H9 (cell line): ENCODE measurements around the gene PTGER2. TPM values are rescaled to one million over a fixed set of nuclear protein-coding genes. Genes with fewer than 3 reads are reported as not detected.

ENCODE experiments used
- DNase-seq: peaks from one replicate; pipeline ENCODE4 v3.0.0-alpha.2; 2017
- H2AFZ ChIP-seq: one replicate; pipeline ENCODE4 v1.6.1; 2013; ENCODE audit warnings: mild to moderate bottlenecking, low read length, control low read depth, moderate library complexity
- H2AK5ac ChIP-seq: 2 replicates; pipeline ENCODE4 v1.6.1; 2013; ENCODE audit warnings: low read length, control low read depth, mixed read lengths; ENCODE audit not compliant: insufficient read length
- H2BK120ac ChIP-seq: one replicate; pipeline ENCODE4 v1.6.1; 2013; ENCODE audit warnings: low read depth, mild to moderate bottlenecking, low read length, control low read depth, inconsistent platforms; ENCODE audit not compliant: poor library complexity, severe bottlenecking
- H2BK12ac ChIP-seq: 2 replicates; pipeline ENCODE4 v1.6.1; 2013; ENCODE audit warnings: low read length, control low read depth, mixed read lengths, low read depth; ENCODE audit not compliant: insufficient read length
- H2BK15ac ChIP-seq: 2 replicates; pipeline ENCODE4 v1.6.1; 2013; ENCODE audit warnings: low read depth, low read length, control low read depth
- H2BK20ac ChIP-seq: one replicate; pipeline ENCODE4 v1.6.1; 2013; ENCODE audit warnings: low read depth, mild to moderate bottlenecking, low read length, control low read depth, inconsistent platforms; ENCODE audit not compliant: poor library complexity, severe bottlenecking
- H2BK5ac ChIP-seq: 2 replicates; pipeline ENCODE4 v1.6.1; 2013; ENCODE audit warnings: low read length, control low read depth, mixed read lengths; ENCODE audit not compliant: insufficient read length
- H3K14ac ChIP-seq: 2 replicates; pipeline ENCODE4 v1.6.1; 2013; ENCODE audit warnings: low read length, control low read depth; ENCODE audit not compliant: insufficient read depth
- H3K18ac ChIP-seq: 2 replicates; pipeline ENCODE4 v1.6.1; 2013; ENCODE audit warnings: low read depth, mild to moderate bottlenecking, mixed read lengths, low read length, control low read depth; ENCODE audit not compliant: insufficient read length
- H3K23ac ChIP-seq: 2 replicates; pipeline ENCODE4 v1.6.1; 2013; ENCODE audit warnings: low read length, control low read depth, mixed read lengths, low read depth; ENCODE audit not compliant: insufficient read length
- H3K23me2 ChIP-seq: 2 replicates; pipeline ENCODE4 v1.6.1; 2013; ENCODE audit warnings: low read depth, mild to moderate bottlenecking, mixed read lengths, low read length, control low read depth; ENCODE audit not compliant: insufficient read length, poor library complexity, severe bottlenecking
- H3K27ac ChIP-seq: 2 replicates; pipeline ENCODE4 v1.5.1; 2013; ENCODE audit warnings: low read length, control low read depth, mixed read lengths, low read depth; ENCODE audit not compliant: insufficient read length
- H3K27me3 ChIP-seq: 2 replicates; pipeline ENCODE4 v1.6.1; 2013; ENCODE audit warnings: low read length, control low read depth, inconsistent platforms; ENCODE audit not compliant: insufficient read depth
- H3K4ac ChIP-seq: 2 replicates; pipeline ENCODE4 v1.6.1; 2013; ENCODE audit warnings: low read depth, mild to moderate bottlenecking, control low read depth, inconsistent platforms, low read length, moderate library complexity
- H3K4me1 ChIP-seq: 2 replicates; pipeline ENCODE4 v1.6.1; 2013; ENCODE audit warnings: low read length, control low read depth, inconsistent platforms; ENCODE audit not compliant: insufficient read depth
- H3K4me2 ChIP-seq: 2 replicates; pipeline ENCODE4 v1.6.1; 2013; ENCODE audit warnings: low read length, control low read depth, mixed read lengths; ENCODE audit not compliant: insufficient read length, insufficient read depth
- H3K56ac ChIP-seq: 2 replicates; pipeline ENCODE4 v1.6.1; 2013; ENCODE audit warnings: low read depth, mild to moderate bottlenecking, mixed read lengths, low read length, control low read depth; ENCODE audit not compliant: insufficient read length
- H3K79me1 ChIP-seq: 2 replicates; pipeline ENCODE4 v1.6.1; 2013; ENCODE audit warnings: low read depth, mild to moderate bottlenecking, moderate library complexity, low read length, control low read depth, inconsistent platforms; ENCODE audit not compliant: insufficient read depth, poor library complexity, severe bottlenecking
- H3K79me2 ChIP-seq: 2 replicates; pipeline ENCODE4 v1.6.1; 2013; ENCODE audit warnings: low read length, control low read depth, inconsistent platforms; ENCODE audit not compliant: insufficient read depth
- H3K9ac ChIP-seq: 2 replicates; pipeline ENCODE4 v1.6.1; 2013; ENCODE audit warnings: low read length, control low read depth, mixed read lengths; ENCODE audit not compliant: insufficient read length; ENCODE audit errors: extremely low read depth
- H3K9me3 ChIP-seq: one replicate; pipeline ENCODE4 v1.6.1; 2013; ENCODE audit warnings: low read depth, low read length, inconsistent platforms; ENCODE audit not compliant: control insufficient read depth
- H3T11ph ChIP-seq: one replicate; pipeline ENCODE4 v1.6.1; 2013; ENCODE audit warnings: mild to moderate bottlenecking, low read length, control low read depth, inconsistent platforms
- H4K20me1 ChIP-seq: one replicate; pipeline ENCODE4 v1.6.1; 2013; ENCODE audit not compliant: control insufficient read depth, insufficient read length, insufficient read depth
- H4K5ac ChIP-seq: 2 replicates; pipeline ENCODE4 v1.6.1; 2013; ENCODE audit warnings: low read depth, mild to moderate bottlenecking, mixed read lengths, low read length, control low read depth; ENCODE audit not compliant: insufficient read length
- H4K8ac ChIP-seq: replicated peaks from 2 replicates; pipeline ENCODE4 v1.6.1; 2013; ENCODE audit warnings: low read length, control low read depth, mixed read lengths, low read depth; ENCODE audit not compliant: insufficient read length
- H4K91ac ChIP-seq: 2 replicates; pipeline ENCODE4 v1.6.1; 2013; ENCODE audit warnings: low read depth, mild to moderate bottlenecking, moderate library complexity, mixed read lengths, low read length, control low read depth; ENCODE audit not compliant: insufficient read length
- H3K27ac Mint-ChIP-seq, 3 experiments: 2 replicates in 2 of 3; 3 replicates in 1 of 3; pipeline ENCODE4 v1.8.0; 2020 to 2021; ENCODE audit warnings: mixed read lengths in 3 of 3, mild to moderate bottlenecking in 1 of 3, moderate library complexity in 1 of 3
- H3K27me3 Mint-ChIP-seq: 2 replicates; pipeline ENCODE4 v1.8.0; 2021; ENCODE audit warnings: low read depth, mild to moderate bottlenecking, moderate library complexity, mixed read lengths
- H3K36me3 Mint-ChIP-seq, 3 experiments: 2 replicates in 2 of 3; 3 replicates in 1 of 3; pipeline ENCODE4 v1.8.0; 2020 to 2021; ENCODE audit warnings: low read depth in 3 of 3, mixed read lengths in 3 of 3; ENCODE audit not compliant: insufficient read depth in 1 of 3
- H3K4me1 Mint-ChIP-seq, 2 experiments: 2 replicates each; pipeline ENCODE4 v1.8.0; 2020; ENCODE audit warnings: mixed read lengths in 2 of 2
- H3K4me3 Mint-ChIP-seq, 2 experiments: 2 replicates in 1 of 2; 3 replicates in 1 of 2; pipeline ENCODE4 v1.8.0; 2020 to 2021; ENCODE audit warnings: mild to moderate bottlenecking in 2 of 2, mixed read lengths in 2 of 2, moderate library complexity in 1 of 2
- H3K9me3 Mint-ChIP-seq, 2 experiments: 2 replicates in 1 of 2; 3 replicates in 1 of 2; pipeline ENCODE4 v1.8.0; 2020; ENCODE audit warnings: mild to moderate bottlenecking in 2 of 2, mixed read lengths in 2 of 2, moderate library complexity in 1 of 2
- WGBS: extraction: QIAGEN DNeasy Blood & Tissue Kit; methylation state at CpG from one replicate; pipeline ENCODE4 v1.1.7; 2013; ENCODE audit warnings: missing lambda C conversion rate, low lambda C conversion rate, mixed read lengths; ENCODE audit not compliant: insufficient read length; ENCODE audit errors: extremely low coverage; 5-methylcytosine and 5-hydroxymethylcytosine counted together
- total RNA-seq: library from RNA; stranded (reverse); gene quantifications from 2 replicates; pipeline ENCODE4 v1.2.1, GENCODE V29; 2021
- TF ChIP-seq, protein P1 (sequence below): fragments of 200-600 bp; sonication (generic); conservative IDR thresholded peaks from 3 replicates; pipeline ENCODE4 v1.8.0; 2021; ENCODE audit warnings: antibody characterized with exemption, mild to moderate bottlenecking

Gene PTGER2
- total RNA-seq, 1 experiment from 2014 or later: 1.0 TPM

- Mint-ChIP-seq H3K9me3 (no peaks in the 10 kb centered on the region; a peak in 1 of 5 replicates), H3K27me3 (no peaks in the 10 kb centered on the region), H3K36me3 (no peaks in the 10 kb centered on the region; a peak in 1 of 7 replicates), H3K27ac (no peak overlapping the region), H3K4me1 (peaks cover 0 to 5% of the 10 kb centered on the region in 2 experiments; a peak in 2 of 4 replicates), H3K4me3 (no peak overlapping the region)
- Histone ChIP-seq H2AK5ac (no peak overlapping the region), H3K9ac (no peak overlapping the region), H3K27ac (no peak overlapping the region), H4K5ac (no peak overlapping the region), H3K23me2 (no peaks in the 10 kb centered on the region), H2BK12ac (no peak overlapping the region), H2BK20ac (no peak overlapping the region), H2BK15ac (no peak overlapping the region), H2BK5ac (no peak overlapping the region), H3K9me3 (no peaks in the 10 kb centered on the region), H3K79me2 (no peaks in the 10 kb centered on the region), H3K79me1 (no peaks in the 10 kb centered on the region), H4K8ac (no peak overlapping the region), H3K4me1 (no peaks in the 10 kb centered on the region), H3T11ph (no peak overlapping the region), H3K18ac (no peak overlapping the region), H3K14ac (no peak overlapping the region), H3K56ac (no peak overlapping the region), H2AFZ (no peak overlapping the region), H4K91ac (no peak overlapping the region), H4K20me1 (no peaks in the 10 kb centered on the region), H3K23ac (no peak overlapping the region), H3K27me3 (no peaks in the 10 kb centered on the region), H2BK120ac (no peak overlapping the region), H3K4ac (no peak overlapping the region), H3K4me2 (no peak overlapping the region)
- TF ChIP-seq, protein P1, sequence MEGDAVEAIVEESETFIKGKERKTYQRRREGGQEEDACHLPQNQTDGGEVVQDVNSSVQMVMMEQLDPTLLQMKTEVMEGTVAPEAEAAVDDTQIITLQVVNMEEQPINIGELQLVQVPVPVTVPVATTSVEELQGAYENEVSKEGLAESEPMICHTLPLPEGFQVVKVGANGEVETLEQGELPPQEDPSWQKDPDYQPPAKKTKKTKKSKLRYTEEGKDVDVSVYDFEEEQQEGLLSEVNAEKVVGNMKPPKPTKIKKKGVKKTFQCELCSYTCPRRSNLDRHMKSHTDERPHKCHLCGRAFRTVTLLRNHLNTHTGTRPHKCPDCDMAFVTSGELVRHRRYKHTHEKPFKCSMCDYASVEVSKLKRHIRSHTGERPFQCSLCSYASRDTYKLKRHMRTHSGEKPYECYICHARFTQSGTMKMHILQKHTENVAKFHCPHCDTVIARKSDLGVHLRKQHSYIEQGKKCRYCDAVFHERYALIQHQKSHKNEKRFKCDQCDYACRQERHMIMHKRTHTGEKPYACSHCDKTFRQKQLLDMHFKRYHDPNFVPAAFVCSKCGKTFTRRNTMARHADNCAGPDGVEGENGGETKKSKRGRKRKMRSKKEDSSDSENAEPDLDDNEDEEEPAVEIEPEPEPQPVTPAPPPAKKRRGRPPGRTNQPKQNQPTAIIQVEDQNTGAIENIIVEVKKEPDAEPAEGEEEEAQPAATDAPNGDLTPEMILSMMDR: no peak
- WGBS: no CpG with 5 or more reads among the region's 4 CpGs
- DNase-seq: no peak
Observed at GRCh38 chr14:52346778-52347177, 32.7 kb downstream of the PTGER2 start.
